CD4-positive, CD25-positive, alpha-beta regulatory T cell (primary cell): ENCODE results near the gene TAF12. TPM values are rescaled to one million over a fixed set of nuclear protein-coding genes. Genes with fewer than 3 reads are reported as not detected.
A peak's percentile ranks its signal among the peaks of the same experiment; 100 is the strongest.
"Not testable (repeated sequence)": the region's sequence is repeated elsewhere in the genome, so short reads cannot be mapped to it uniquely, and the experiment has no call there.

Experiments
- ATAC-seq, 2 donors: fragments of 150-1000 bp; cut with Tn5 transposase; one replicate each; pipeline ENCODE4 v1.10.0; 2021; ENCODE audit warnings: low read depth in 2 of 2, moderate number of reproducible peaks in 2 of 2, moderate library complexity in 1 of 2
- DNase-seq, 3 donors: peaks; one replicate each; pipeline versions ENCODE4 v3.0.0 to v3.0.0-alpha.2; 2012 to 2022; ENCODE audit warnings: mixed read lengths in 1 of 3
- H3K27ac ChIP-seq: one replicate; pipeline ENCODE4 v1.7.0; 2013; ENCODE audit warnings: mild to moderate bottlenecking, low read length; ENCODE audit not compliant: insufficient read depth, poor library complexity, severe bottlenecking
- H3K27me3 ChIP-seq: one replicate; pipeline ENCODE4 v1.7.0; 2013; ENCODE audit warnings: low read length; ENCODE audit not compliant: control insufficient read depth, insufficient read depth
- H3K36me3 ChIP-seq: one replicate; pipeline ENCODE4 v1.7.0; 2013; ENCODE audit warnings: mild to moderate bottlenecking, low read length, moderate library complexity; ENCODE audit not compliant: control insufficient read depth, insufficient read depth
- H3K4me1 ChIP-seq: 2 replicates; pipeline ENCODE4 v1.7.0; 2013; ENCODE audit warnings: mild to moderate bottlenecking, low read length; ENCODE audit not compliant: insufficient read depth, control insufficient read depth, poor library complexity, severe bottlenecking
- H3K4me3 ChIP-seq: one replicate; pipeline ENCODE4 v1.7.0; 2013; ENCODE audit warnings: low read depth, mild to moderate bottlenecking, low read length, moderate library complexity
- H3K9me3 ChIP-seq, 2 experiments: 1 replicate in 1 of 2; 2 replicates in 1 of 2; pipeline ENCODE4 v1.7.0; 2013; ENCODE audit warnings: low read length in 2 of 2, mild to moderate bottlenecking in 1 of 2, moderate library complexity in 1 of 2; ENCODE audit not compliant: control insufficient read depth in 2 of 2
- H3K27ac Mint-ChIP-seq, 3 donors: one replicate each; pipeline ENCODE4 v1.8.0; 2020 to 2022; ENCODE audit warnings: mild to moderate bottlenecking in 3 of 3, mixed read lengths in 3 of 3, moderate library complexity in 2 of 3
- H3K27me3 Mint-ChIP-seq: one replicate; pipeline ENCODE4 v1.8.0; 2022; ENCODE audit warnings: mild to moderate bottlenecking, mixed read lengths
- H3K36me3 Mint-ChIP-seq: one replicate; pipeline ENCODE4 v1.8.0; 2020; ENCODE audit warnings: mixed read lengths
- H3K4me1 Mint-ChIP-seq, 4 donors: one replicate each; pipeline ENCODE4 v1.8.0; 2020 to 2022; ENCODE audit warnings: mixed read lengths in 4 of 4, mild to moderate bottlenecking in 1 of 4
- H3K4me3 Mint-ChIP-seq, 4 donors: one replicate each; pipeline ENCODE4 v1.8.0; 2020 to 2022; ENCODE audit warnings: mild to moderate bottlenecking in 4 of 4, mixed read lengths in 4 of 4, moderate library complexity in 3 of 4
- H3K9me3 Mint-ChIP-seq, 7 donors: one replicate each; pipeline ENCODE4 v1.8.0; 2020 to 2022; ENCODE audit warnings: mixed read lengths in 7 of 7, mild to moderate bottlenecking in 3 of 7, moderate library complexity in 2 of 7
- polyA plus RNA-seq, 4 donors: library from polyadenylated mRNA; unstranded; fragments of 300-500 nt; fragmentation: Illumina TruSeq; gene quantifications; one replicate each; pipeline ENCODE4 v1.2.3, GENCODE V29; 2021
- total RNA-seq: library from RNA; stranded (reverse); gene quantifications from one replicate; pipeline ENCODE4 v1.2.3, GENCODE V29; 2022

TAF12 gene
- total and polyA plus RNA-seq, 5 donors from 2014 or later = 20.7 to 52.0 (median 47.7) TPM

GRCh38 chr1:28604411-28604810, 38.5 kb downstream of the TAF12 start:
- Mint-ChIP-seq H3K27me3 (no peaks in the 10 kb centered on the region), H3K4me3 (no peak overlapping the region), H3K4me1 (no peaks in the 10 kb centered on the region), H3K9me3 (no peaks in the 10 kb centered on the region), H3K27ac (peak overlapping the region in 1 of 3 donors; percentile 48), H3K36me3 (peaks cover 17% of the 10 kb centered on the region)
- Histone ChIP-seq H3K4me1 (no peaks in the 10 kb centered on the region), H3K27me3 (no peaks in the 10 kb centered on the region), H3K9me3 (no peaks in the 10 kb centered on the region), H3K27ac (no peak overlapping the region), H3K36me3 (peaks cover 49% of the 10 kb centered on the region), H3K4me3 (no peak overlapping the region)
- DNase-seq = no peak
- no peak for ATAC-seq

- Mint-ChIP-seq H3K27ac (no peak overlapping the region), H3K4me3 (no peak overlapping the region), H3K4me1 (no peaks in the 10 kb centered on the region), H3K27me3 (no peaks in the 10 kb centered on the region), H3K36me3 (peaks cover 17% of the 10 kb centered on the region), H3K9me3 (no peaks in the 10 kb centered on the region)
- Histone ChIP-seq H3K4me3 (no peak overlapping the region), H3K27me3 (no peaks in the 10 kb centered on the region), H3K9me3 (no peaks in the 10 kb centered on the region), H3K27ac (no peak overlapping the region), H3K36me3 (peaks cover 49% of the 10 kb centered on the region), H3K4me1 (no peaks in the 10 kb centered on the region)
- ATAC-seq (no peak), DNase-seq (peak in 2 of 3 donors; percentile 18 to 39)
Observed at GRCh38 chr1:28602536-28603439, 40.1 kb downstream of the TAF12 start.

GRCh38 chr1:28601696-28602095, 41.2 kb downstream of the TAF12 start:
- ATAC-seq (no peak), DNase-seq (no peak)
- H3K4me1 Mint-ChIP-seq = no peaks in the 10 kb centered on the region
- Histone ChIP-seq H3K9me3 (no peaks in the 10 kb centered on the region), H3K27me3 (no peaks in the 10 kb centered on the region), H3K4me1 (no peaks in the 10 kb centered on the region), H3K4me3 (no peak overlapping the region), H3K36me3 (peaks cover 45% of the 10 kb centered on the region), H3K27ac (no peak overlapping the region)
- H3K36me3 Mint-ChIP-seq = peaks cover 17% of the 10 kb centered on the region
- no peak overlapping the region for H3K27ac Mint-ChIP-seq
- H3K9me3 Mint-ChIP-seq = no peaks in the 10 kb centered on the region
- no peaks in the 10 kb centered on the region for H3K27me3 Mint-ChIP-seq
- no peak overlapping the region for H3K4me3 Mint-ChIP-seq

- H3K27ac ChIP-seq, DNase-seq, H3K9me3 ChIP-seq, H3K27ac Mint-ChIP-seq, H3K4me1 ChIP-seq, H3K4me3 ChIP-seq, H3K4me3 Mint-ChIP-seq, ATAC-seq, H3K27me3 Mint-ChIP-seq, H3K36me3 ChIP-seq, H3K27me3 ChIP-seq, H3K36me3 Mint-ChIP-seq, H3K9me3 Mint-ChIP-seq, H3K4me1 Mint-ChIP-seq: not testable (repeated sequence)
Observed at GRCh38 chr1:28596276-28596675, 46.6 kb downstream of the TAF12 start.

- H3K9me3 Mint-ChIP-seq = no peaks in the 10 kb centered on the region
- no peak for DNase-seq
- no peak overlapping the region for H3K4me3 ChIP-seq
- H3K27me3 Mint-ChIP-seq = peaks cover 6% of the 10 kb centered on the region
- no peak for ATAC-seq
- H3K4me1 ChIP-seq = peaks cover 4% of the 10 kb centered on the region
- no peak overlapping the region for H3K27ac ChIP-seq
- H3K9me3 ChIP-seq = no peaks in the 10 kb centered on the region
- no peak overlapping the region for H3K27ac Mint-ChIP-seq
- no peaks in the 10 kb centered on the region for H3K36me3 Mint-ChIP-seq
- no peaks in the 10 kb centered on the region for H3K36me3 ChIP-seq
- H3K4me3 Mint-ChIP-seq = peak overlapping the region in 2 of 4 donors; percentile 4 to 47
- peaks cover 0 to 7% (median 5%) of the 10 kb centered on the region in 4 donors for H3K4me1 Mint-ChIP-seq
- H3K27me3 ChIP-seq = no peaks in the 10 kb centered on the region
Observed at GRCh38 chr1:28595412-28596191, 47.3 kb downstream of the TAF12 start.

GRCh38 chr1:28594686-28595411, 48.0 kb downstream of the TAF12 start:
- not testable (repeated sequence) for H3K36me3 Mint-ChIP-seq, H3K27ac ChIP-seq, H3K27me3 ChIP-seq, H3K4me1 ChIP-seq, H3K9me3 ChIP-seq, H3K36me3 ChIP-seq, H3K9me3 Mint-ChIP-seq, H3K4me3 ChIP-seq, ATAC-seq, H3K27me3 Mint-ChIP-seq, H3K27ac Mint-ChIP-seq, H3K4me1 Mint-ChIP-seq, DNase-seq
- peak overlapping the region in 1 of 4 donors; percentile 32 for H3K4me3 Mint-ChIP-seq

GRCh38 chr1:28593988-28594356, 48.9 kb downstream of the TAF12 start:
- not testable (repeated sequence) for H3K4me3 ChIP-seq, H3K9me3 ChIP-seq, H3K4me1 ChIP-seq, H3K27ac ChIP-seq, DNase-seq, H3K36me3 ChIP-seq, H3K36me3 Mint-ChIP-seq, H3K4me3 Mint-ChIP-seq, H3K27me3 Mint-ChIP-seq, H3K4me1 Mint-ChIP-seq, ATAC-seq, H3K27ac Mint-ChIP-seq, H3K27me3 ChIP-seq, H3K9me3 Mint-ChIP-seq
